ENCODE results near the gene RYR1.

RYR1 gene

GRCh38 chr19:38429055-38429810, 4.3 kb upstream of the RYR1 start:
- no peak for DNase-seq

GRCh38 chr19:38429811-38430156, 3.7 kb upstream of the RYR1 start:
- no peak for DNase-seq

GRCh38 chr19:38430931-38431330, 2.6 kb upstream of the RYR1 start:
- no peak for DNase-seq

- DNase-seq = no peak
Measured at GRCh38 chr19:38434549-38435051, 1.1 kb downstream of the RYR1 start.

- no peak for DNase-seq
Measured at GRCh38 chr19:38437295-38437694, 3.8 kb downstream of the RYR1 start.

GRCh38 chr19:38437917-38438316, 4.4 kb downstream of the RYR1 start:
- DNase-seq = no peak

GRCh38 chr19:38440592-38440991, 7.1 kb downstream of the RYR1 start:
- DNase-seq = no peak

- no peak for DNase-seq
Measured at GRCh38 chr19:38441657-38442348, 8.3 kb downstream of the RYR1 start.

- no peak for DNase-seq
Measured at GRCh38 chr19:38442736-38443135, 9.2 kb downstream of the RYR1 start.

GRCh38 chr19:38443458-38443999, 10.0 kb downstream of the RYR1 start:
- DNase-seq = no peak

GRCh38 chr19:38444026-38444425, 10.5 kb downstream of the RYR1 start:
- DNase-seq = no peak

- no peak for DNase-seq
Measured at GRCh38 chr19:38445362-38445761, 11.9 kb downstream of the RYR1 start.

- DNase-seq = no peak
Measured at GRCh38 chr19:38448225-38448624, 14.7 kb downstream of the RYR1 start.

GRCh38 chr19:38449518-38449917, 16.0 kb downstream of the RYR1 start:
- no peak for DNase-seq

GRCh38 chr19:38451036-38451435, 17.5 kb downstream of the RYR1 start:
- no peak for DNase-seq

- DNase-seq = no peak
Measured at GRCh38 chr19:38451629-38452028, 18.1 kb downstream of the RYR1 start.

- no peak for DNase-seq
Measured at GRCh38 chr19:38452430-38453366, 19.2 kb downstream of the RYR1 start.

- no peak for DNase-seq
Measured at GRCh38 chr19:38453596-38453995, 20.1 kb downstream of the RYR1 start.

GRCh38 chr19:38455031-38455430, 21.5 kb downstream of the RYR1 start:
- no peak for DNase-seq

- no peak for DNase-seq
Measured at GRCh38 chr19:38457202-38457601, 23.7 kb downstream of the RYR1 start.

GRCh38 chr19:38457690-38458405, 24.4 kb downstream of the RYR1 start:
- no peak for DNase-seq

GRCh38 chr19:38458991-38459390, 25.5 kb downstream of the RYR1 start:
- no peak for DNase-seq
